Measurements from ENCODE around the gene ATP8B3. TPM values are rescaled to one million over a fixed set of nuclear protein-coding genes. Genes with fewer than 3 reads are reported as not detected.

The ATP8B3 gene, protein sequence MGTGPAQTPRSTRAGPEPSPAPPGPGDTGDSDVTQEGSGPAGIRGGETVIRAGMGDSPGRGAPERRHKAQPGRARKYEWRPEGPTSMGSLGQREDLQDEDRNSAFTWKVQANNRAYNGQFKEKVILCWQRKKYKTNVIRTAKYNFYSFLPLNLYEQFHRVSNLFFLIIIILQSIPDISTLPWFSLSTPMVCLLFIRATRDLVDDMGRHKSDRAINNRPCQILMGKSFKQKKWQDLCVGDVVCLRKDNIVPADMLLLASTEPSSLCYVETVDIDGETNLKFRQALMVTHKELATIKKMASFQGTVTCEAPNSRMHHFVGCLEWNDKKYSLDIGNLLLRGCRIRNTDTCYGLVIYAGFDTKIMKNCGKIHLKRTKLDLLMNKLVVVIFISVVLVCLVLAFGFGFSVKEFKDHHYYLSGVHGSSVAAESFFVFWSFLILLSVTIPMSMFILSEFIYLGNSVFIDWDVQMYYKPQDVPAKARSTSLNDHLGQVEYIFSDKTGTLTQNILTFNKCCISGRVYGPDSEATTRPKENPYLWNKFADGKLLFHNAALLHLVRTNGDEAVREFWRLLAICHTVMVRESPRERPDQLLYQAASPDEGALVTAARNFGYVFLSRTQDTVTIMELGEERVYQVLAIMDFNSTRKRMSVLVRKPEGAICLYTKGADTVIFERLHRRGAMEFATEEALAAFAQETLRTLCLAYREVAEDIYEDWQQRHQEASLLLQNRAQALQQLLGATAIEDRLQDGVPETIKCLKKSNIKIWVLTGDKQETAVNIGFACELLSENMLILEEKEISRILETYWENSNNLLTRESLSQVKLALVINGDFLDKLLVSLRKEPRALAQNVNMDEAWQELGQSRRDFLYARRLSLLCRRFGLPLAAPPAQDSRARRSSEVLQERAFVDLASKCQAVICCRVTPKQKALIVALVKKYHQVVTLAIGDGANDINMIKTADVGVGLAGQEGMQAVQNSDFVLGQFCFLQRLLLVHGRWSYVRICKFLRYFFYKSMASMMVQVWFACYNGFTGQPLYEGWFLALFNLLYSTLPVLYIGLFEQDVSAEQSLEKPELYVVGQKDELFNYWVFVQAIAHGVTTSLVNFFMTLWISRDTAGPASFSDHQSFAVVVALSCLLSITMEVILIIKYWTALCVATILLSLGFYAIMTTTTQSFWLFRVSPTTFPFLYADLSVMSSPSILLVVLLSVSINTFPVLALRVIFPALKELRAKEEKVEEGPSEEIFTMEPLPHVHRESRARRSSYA (N-terminal part only)
- total RNA-seq (2022; extraction: Qiagen RNA extraction): 2.6 to 3.6 TPM (median 3.3 TPM) in 5 replicates

GRCh38 chr19:1811942-1812425 is at the start of gene ATP8B3:
TSS of gene ATP8B3 (minus strand) at chr19:1812276. CDS start at chr19:1811736, 540 bp downstream.

GRCh38 chr19:1848399-1849131 is 36.5 kb upstream of the ATP8B3 start, which contains the start of gene REXO1:
TSS of gene REXO1 (minus strand) at chr19:1848483. CDS start at chr19:1848358, 125 bp downstream.

DNA sequence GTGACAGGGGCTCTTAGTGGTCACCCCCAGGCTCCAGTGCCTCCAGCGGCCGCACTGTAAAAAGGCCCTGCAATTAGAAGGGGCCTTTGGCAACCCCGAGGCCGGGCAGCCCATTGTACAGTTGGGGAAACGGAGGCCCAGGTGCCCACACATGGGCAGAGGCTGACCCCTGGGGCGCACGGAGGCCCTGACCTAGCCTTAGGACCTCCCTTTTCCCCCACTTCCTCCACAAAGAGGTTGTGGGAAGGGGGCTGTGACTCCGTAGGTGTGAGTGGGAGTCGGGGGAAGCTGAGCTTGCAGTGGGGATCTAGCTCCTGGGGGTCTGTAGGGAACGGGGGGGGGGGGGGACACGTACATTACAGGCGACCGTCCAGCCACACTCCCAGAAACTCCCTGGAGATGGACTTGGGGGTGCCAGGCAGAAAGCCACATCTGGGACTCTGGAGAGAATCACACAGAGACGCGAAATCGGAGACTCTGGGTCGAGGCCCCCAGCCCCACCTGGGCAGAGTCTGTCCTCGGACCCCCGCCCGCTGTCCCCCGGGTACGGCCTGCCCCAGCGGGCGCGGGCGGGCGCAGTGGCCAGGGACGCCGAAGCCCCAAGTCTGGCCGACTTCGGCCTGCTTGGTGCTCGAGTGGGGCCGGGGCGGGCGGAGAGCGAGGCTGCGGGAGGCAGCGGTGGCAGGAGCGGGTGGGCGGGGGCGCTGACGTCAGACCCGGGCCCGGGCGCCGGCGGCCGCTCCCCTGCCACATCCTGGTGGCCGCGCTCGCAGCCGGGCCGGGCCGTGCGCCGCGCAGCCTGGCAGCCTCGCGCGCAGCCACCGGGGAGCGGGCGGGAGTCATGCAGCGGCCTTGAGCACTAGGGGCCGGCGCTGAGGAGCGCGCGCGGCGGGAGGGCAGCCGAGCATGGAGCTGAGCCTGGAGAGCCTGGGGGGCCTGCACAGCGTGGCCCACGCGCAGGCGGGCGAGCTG is 59.0 kb downstream of the ATP8B3 start, which contains the start of gene ONECUT3:
Gene ONECUT3 (plus strand): TSS at position 750 of the 972 bp plus-strand sequence. CDS start 157 bp downstream, at position 907.

Other genes with a start within 250 kb of the ATP8B3 start
- gene MEX3D, start 244.0 kb downstream of the ATP8B3 start, total RNA-seq (2022; extraction: Qiagen RNA extraction): 6.5 to 11.6 TPM (median 10.8 TPM) in 5 replicates
- 37.1 to 49.0 TPM (median 46.7 TPM) in 5 replicates for gene MBD3, start 219.4 kb downstream of the ATP8B3 start, total RNA-seq (2022; extraction: Qiagen RNA extraction)
- gene UQCR11, start 206.8 kb downstream of the ATP8B3 start, total RNA-seq (2022; extraction: Qiagen RNA extraction): 68.4 to 207 TPM (median 177 TPM) in 5 replicates
- 56.3 to 67.3 TPM (median 66.2 TPM) in 5 replicates for gene TCF3, start 159.7 kb downstream of the ATP8B3 start, total RNA-seq (2022; extraction: Qiagen RNA extraction)
- not detected in 5 replicates for gene ONECUT3, start 58.8 kb downstream of the ATP8B3 start, total RNA-seq (2022; extraction: Qiagen RNA extraction)
- gene REXO1, start 36.2 kb upstream of the ATP8B3 start, total RNA-seq (2022; extraction: Qiagen RNA extraction): 18.4 to 20.5 TPM (median 19.5 TPM) in 5 replicates
- 19.6 to 31.8 TPM (median 26.9 TPM) in 5 replicates for gene KLF16, start 51.3 kb upstream of the ATP8B3 start, total RNA-seq (2022; extraction: Qiagen RNA extraction)
- gene ABHD17A, start 73.2 kb upstream of the ATP8B3 start, total RNA-seq (2022; extraction: Qiagen RNA extraction): 21.2 to 37.9 TPM (median 35.0 TPM) in 5 replicates
- 2.7 to 6.1 TPM (median 4.6 TPM) in 5 replicates for gene ADAT3, start 93.1 kb upstream of the ATP8B3 start, total RNA-seq (2022; extraction: Qiagen RNA extraction)
- 44.5 to 80.6 TPM (median 53.3 TPM) in 5 replicates for gene SCAMP4, start 93.1 kb upstream of the ATP8B3 start, total RNA-seq (2022; extraction: Qiagen RNA extraction)
- 37.9 to 49.6 TPM (median 45.6 TPM) in 5 replicates for gene CSNK1G2, start 128.9 kb upstream of the ATP8B3 start, total RNA-seq (2022; extraction: Qiagen RNA extraction)
- 35.7 to 46.5 TPM (median 41.7 TPM) in 5 replicates for gene BTBD2, start 203.4 kb upstream of the ATP8B3 start, total RNA-seq (2022; extraction: Qiagen RNA extraction)
- gene MKNK2, start 239.0 kb upstream of the ATP8B3 start, total RNA-seq (2022; extraction: Qiagen RNA extraction): 52.0 to 74.0 TPM (median 72.3 TPM) in 5 replicates

Data from A549 treated with Hydrocortisone at 1 μM for 4 hours (cell line).